HL-60/S4 treated with retinoic acid at 250 ng/mL for 4 days and 3 days (cell line): ENCODE results near the gene CYP2F1.
"Not testable (repeated sequence)": the region's sequence is repeated elsewhere in the genome, so short reads cannot be mapped to it uniquely, and the experiment has no call there.

Experiments used
- in situ Hi-C: fragments of 300-500 bp; cut with MboI; formaldehyde crosslinking; loops from 2 replicates; pipeline ENCODE4 v1.7.0; 2022; ENCODE audit warnings: low sequenced_read_pairs

Gene CYP2F1, protein sequence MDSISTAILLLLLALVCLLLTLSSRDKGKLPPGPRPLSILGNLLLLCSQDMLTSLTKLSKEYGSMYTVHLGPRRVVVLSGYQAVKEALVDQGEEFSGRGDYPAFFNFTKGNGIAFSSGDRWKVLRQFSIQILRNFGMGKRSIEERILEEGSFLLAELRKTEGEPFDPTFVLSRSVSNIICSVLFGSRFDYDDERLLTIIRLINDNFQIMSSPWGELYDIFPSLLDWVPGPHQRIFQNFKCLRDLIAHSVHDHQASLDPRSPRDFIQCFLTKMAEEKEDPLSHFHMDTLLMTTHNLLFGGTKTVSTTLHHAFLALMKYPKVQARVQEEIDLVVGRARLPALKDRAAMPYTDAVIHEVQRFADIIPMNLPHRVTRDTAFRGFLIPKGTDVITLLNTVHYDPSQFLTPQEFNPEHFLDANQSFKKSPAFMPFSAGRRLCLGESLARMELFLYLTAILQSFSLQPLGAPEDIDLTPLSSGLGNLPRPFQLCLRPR

DNA sequence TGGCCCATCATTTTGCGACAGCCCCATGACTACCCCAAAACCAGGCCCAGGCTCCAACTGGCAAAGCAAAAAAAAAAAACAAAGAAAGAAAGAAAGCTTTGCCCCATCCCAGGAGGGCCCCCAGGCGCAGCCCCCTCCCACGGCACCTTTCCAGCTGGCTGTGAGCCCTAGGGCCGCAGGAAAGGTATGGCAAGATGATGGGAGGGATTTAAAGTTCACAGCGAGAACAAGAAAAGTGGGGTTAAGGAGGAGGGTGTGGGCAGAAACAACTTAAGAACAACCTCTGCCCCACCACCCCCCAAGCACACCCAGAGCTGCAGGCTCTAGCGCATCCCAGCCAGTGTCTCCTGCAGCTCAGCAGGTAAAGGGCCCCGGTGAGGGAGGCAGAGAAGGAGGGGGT lies at the start of gene CYP2F1:
TSS of gene CYP2F1 (plus strand) at position 301 of the 400 bp plus-strand sequence. CDS start 1,757 bp downstream, outside the sequence.
- in situ Hi-C loops = no loop called here

DNA sequence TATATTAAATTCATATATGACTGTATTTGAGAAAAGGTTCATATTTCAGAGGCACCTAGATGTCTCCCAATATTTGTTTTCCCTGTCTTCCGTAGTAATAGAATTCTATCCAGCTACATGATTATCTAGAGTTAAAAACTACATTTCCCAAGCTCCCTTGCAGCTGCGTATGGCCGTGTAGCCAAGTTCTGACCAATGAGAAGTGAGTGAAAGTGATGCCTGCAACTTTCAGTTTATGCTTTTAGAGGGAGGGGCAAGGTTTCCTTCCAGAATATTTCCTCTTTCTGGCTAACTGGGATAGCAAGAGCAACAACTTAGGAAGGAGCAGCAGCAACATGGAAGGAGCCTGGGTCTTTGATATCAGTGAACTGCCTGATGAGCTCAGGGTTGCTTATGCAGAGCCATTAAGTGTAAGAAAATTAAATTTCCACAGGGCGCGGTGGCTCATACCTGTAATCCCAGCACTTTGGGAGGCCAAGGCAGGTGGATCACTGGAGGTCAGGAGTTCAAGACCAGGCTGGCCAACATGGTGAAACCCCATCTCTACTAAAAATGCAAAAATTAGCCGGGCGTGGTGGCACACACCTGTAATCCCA lies 49.2 kb upstream of the CYP2F1 start:
- in situ Hi-C loops = no loop called here

DNA sequence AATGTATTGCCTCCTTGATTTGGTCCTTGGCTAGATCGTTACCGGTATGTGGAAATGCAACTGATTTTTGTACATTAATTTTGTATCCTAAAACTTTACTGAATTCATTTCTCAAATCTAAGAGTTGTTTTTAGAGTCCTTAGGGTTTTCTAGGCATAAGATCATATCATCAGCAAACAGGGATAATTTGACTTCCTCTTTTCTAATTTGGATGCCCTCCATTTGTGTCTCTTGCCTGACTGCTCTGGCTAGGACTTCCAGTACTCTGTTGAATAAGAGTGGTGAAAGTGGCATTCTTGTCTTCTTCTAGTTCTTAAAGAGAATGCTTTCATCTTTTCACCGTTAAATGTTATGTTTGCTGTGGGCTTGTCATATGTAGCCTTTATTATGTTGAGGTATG lies 37.9 kb upstream of the CYP2F1 start:
- in situ Hi-C loops = no loop called here

DNA sequence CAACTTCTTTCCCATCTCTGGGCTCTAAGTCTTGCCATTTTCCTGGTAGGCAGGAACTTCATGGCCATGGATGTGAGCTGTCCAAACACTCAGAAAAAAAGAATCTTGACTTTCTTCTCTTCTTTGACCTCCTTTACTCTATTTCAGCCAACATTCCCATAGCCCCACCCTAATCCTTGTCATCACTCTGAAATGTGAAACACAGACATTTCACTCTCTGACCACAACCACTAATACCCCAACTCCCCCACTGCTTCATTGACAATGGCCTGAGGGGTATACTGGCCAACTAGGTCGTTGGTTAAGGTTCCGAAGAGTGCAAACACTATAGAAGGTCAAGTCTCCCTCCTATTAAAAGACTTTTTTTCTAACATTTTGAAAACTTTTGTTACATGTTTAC lies 30.7 kb upstream of the CYP2F1 start:
- in situ Hi-C loops = no loop called here

DNA sequence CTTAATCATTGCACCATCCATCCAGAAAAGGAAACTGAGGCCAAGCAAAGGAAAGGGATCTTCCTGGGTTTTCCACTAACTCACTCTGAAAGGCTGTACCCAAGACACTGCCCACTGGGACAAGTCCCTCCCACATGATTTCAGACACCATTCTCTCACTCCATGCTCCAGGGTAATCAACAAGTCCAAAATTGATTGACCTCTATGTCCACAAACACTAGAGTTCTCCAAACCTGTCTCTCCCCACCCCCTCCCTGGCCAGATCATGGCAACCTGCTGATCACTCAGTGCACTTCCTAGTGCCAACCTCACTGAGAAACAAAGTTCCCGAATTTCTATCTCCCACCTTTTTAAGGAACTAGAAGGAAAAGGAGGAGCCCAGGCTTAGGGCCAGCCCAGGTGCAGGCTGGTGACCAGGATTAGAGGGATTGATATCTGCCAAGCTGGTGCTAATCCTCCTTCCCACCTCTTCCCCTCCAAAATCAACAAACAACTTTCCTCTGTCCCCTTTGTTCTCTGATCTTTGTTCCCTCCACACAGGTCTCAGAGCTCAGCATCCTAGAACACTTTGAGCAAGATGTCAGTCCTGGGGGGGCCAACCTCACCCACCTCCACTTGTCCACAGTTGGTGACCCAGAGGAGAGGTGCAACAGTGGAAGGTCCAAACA lies 28.4 kb upstream of the CYP2F1 start:
- in situ Hi-C loops = no loop called here

DNA sequence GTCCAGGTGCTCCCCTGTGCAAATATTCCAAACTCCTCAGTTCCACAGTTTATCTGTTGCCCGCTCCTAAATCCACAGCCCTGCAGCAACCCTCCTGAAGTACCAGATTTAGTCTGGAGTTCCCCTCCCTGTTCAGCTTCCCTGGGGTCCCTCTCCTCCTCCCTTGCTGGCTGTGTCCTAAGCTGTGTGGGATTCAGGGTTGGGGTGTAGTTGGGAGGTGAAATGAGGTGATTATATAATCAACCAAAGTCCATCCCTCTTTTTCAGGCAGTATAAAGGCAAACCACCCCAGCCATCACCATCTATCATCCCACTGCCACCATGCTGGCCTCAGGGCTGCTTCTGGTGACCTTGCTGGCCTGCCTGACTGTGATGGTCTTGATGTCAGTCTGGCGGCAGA lies 26.1 kb upstream of the CYP2F1 start, which contains the start of gene CYP2A13:
TSS of gene CYP2A13 (plus strand) at position 301 of the 400 bp plus-strand sequence. CDS start at position 322, 21 bp downstream.
- in situ Hi-C loops = no loop called here

DNA sequence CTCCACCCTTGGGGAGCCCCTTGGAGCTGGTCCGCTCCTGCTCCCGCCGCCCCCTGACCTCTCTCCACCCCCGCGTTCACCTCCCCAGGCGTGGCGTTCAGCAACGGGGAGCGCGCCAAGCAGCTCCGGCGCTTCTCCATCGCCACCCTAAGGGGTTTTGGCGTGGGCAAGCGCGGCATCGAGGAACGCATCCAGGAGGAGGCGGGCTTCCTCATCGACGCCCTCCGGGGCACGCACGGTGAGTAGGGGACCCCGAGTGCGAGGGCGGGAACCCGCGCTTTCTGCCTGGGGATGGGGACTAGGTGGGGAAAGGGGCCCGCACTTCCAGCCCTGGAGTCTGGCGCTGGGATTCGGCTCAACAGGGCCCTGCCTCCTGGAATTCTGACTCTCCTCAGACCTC lies 24.3 kb upstream of the CYP2F1 start:
- in situ Hi-C loops = no loop called here

DNA sequence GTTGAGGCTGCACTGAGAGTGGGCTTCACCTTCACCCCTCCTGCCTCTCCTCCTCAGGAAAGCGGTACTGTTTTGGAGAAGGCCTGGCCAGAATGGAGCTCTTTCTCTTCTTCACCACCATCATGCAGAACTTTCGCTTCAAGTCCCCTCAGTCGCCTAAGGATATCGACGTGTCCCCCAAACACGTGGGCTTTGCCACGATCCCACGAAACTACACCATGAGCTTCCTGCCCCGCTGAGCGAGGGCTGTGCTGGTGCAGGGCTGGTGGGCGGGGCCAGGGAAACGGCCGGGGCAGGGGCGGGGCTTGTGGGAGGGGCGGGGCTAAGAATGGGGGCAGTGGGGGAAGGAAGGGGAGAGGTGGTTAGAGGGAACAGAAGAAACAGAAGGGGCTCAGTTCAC lies 18.5 kb upstream of the CYP2F1 start:
- in situ Hi-C loops = no loop called here

DNA sequence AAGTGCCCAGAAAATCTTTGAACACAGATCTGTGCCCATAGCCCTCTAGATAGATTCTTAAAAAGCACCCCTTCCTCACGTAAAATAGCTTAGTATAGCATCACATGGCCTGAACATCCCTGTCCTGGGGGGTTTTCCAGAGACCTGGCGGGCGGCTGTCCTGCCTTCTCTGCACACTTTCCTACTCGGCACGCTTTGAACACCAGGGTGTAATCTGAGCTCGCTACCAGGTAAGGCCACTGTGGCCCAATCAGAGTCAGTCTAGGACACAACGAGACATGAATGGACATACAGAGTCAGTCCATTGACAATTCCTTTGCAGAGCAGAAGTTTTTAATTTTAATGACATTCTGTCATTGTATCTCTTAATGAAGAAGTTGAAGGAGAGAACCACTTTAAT lies 17.9 kb upstream of the CYP2F1 start:
- in situ Hi-C loops = no loop called here

DNA sequence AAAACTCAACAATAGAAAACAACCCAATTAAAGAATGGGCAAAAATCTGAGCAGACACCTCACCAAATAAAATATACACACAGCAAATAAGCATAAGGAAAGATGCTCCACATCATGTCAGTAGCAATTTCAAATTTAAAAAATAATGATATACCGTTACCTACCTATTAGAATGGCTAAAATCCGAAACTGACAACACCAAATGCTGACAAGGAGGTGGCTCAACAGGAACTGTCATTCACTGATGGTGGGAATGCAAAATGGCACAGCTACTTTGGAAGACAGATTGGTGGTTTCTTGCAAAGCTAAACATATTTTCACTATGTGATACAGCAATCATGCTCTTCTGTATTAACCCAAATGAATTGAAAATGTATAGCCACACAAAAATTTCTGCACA lies 16.9 kb upstream of the CYP2F1 start:
- in situ Hi-C loops = no loop called here

DNA sequence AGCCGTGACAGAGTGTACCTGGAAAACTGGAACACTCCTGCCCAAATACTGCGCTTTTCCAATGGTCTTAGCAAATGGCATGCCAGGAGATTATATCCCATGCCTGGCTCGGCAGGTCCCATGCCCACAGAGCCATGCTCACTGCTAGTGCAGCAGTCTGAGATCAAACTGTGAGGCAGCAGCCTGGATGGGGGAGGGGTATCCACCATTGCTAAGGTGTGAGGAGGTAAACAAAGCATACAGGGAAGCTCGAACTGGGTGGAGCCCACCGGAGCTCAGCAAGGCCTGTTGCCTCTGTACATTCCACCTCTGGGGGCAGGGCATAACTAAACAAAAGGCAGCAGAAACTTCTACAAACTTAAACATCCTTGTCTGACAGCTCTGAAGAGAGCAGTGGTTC lies 15.5 kb upstream of the CYP2F1 start:
- in situ Hi-C loops = no loop called here

DNA sequence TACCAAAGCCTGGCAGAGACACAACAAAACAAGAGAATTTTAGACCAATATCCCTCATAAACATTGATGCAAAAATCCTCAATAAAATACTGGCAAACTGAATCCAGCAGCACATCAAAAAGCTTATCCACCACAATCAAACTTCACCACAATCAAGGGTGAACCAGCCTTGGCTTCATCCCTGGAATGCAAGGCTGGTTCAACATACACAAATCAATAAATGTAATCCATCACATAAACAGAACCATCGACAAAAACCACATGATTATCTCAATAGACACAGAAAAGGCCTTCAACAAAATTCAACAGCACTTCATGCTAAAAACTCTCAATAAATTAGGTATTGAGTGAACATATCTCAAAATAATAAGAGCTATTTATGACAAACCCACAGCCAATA lies 12.0 kb upstream of the CYP2F1 start:
- in situ Hi-C loops = not testable (repeated sequence)

DNA sequence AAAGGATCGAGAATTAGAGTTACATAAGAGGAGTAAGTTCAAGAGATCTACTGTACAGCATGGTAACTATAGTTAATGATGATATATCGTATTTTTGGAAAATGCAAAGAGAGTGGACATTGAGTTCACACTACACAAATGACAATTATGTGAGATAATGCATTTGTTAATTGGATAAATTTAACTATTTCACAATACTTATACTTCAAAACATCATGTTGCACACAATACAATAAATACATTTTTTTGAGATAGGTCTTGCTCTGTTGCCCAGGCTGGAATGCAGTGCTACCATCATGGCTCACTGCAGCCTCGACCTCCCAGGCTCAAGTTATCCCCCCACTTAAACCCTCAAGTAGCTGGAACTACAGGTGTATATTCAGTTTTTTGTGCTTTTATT lies 8.1 kb upstream of the CYP2F1 start:
- in situ Hi-C loops = no loop called here

DNA sequence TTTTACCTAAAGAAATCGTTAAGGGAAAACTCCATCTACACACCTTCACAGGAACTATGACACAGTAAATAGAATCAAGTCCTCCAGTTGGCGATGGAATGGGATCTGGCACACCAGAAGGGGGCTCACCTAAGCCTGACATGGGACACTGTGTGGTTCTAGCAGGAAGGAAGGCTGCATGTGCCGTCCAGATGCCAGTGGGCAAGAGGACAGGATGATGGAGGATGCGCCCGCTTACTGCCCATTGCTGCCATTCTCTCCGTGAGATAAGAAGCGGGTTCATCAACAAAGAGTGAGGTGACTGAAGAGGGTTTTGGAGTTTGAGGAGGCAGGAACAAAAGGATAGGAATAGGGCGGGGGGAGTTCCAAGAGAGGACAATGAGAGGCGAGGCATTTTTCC lies 2.9 kb upstream of the CYP2F1 start:
- in situ Hi-C loops = no loop called here

DNA sequence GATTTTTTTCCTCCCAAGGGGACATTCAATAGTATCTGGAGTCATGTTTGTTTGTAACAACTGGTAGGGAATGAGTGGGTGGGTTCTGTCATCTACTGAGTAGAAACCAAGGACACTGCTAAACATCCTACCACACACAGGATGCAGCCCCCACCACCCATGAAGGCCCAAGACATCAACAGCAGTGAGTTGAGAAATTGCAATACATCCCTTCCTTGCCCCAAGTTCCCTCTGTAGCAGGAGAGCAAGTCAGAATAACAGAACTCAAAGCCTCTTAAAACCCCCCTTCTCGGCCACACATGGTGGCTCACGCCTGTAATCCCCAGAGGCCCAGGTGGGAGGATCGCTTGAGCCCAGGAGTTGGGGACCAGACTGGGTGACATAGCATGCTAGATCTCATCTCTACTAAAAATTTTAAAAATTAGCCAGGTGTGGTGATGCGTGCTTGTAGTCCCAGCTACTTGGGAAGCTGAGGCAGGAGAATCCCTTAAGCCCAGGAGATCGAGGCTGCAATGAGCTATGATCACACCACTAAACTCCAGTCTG lies 2.4 kb upstream of the CYP2F1 start:
- in situ Hi-C loops = no loop called here

DNA sequence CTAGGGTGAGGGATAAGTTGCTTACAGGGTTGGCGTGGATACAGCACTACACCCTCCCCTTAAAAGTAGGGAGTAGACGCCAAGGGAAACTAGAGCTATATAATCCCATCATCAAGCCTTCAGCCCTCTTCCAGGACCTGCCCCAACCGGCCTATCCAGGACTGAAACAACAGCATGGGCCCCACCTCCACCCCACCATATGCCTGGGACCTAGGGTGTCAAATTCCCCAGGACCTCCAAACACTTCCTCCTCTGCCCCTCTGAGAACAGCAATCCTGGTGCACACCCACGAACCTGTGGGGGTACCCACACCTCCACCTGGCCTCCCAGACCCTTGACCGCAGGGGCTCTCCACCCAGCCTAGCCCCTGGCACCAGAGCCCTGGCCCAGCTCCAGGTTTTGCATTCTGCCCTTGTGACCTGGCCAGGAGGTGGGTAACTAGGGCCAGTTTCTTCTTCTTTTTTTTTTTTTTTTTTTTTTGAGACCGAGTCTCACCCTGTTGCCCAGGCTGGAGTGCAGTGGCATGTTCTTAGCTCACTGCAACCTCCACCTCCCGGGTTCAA lies 1.4 kb upstream of the CYP2F1 start:
- in situ Hi-C loops = no loop called here

DNA sequence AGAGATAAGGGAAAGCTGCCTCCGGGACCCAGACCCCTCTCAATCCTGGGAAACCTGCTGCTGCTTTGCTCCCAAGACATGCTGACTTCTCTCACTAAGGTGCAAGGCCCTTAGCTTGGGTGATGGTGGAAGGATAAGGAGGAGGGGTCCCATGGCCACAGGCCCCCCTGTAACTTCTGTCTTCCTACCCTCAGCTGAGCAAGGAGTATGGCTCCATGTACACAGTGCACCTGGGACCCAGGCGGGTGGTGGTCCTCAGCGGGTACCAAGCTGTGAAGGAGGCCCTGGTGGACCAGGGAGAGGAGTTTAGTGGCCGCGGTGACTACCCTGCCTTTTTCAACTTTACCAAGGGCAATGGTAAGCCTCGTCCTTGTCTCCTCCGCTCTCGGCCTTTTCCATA lies 2.0 kb downstream of the CYP2F1 start:
- in situ Hi-C loops = no loop called here

DNA sequence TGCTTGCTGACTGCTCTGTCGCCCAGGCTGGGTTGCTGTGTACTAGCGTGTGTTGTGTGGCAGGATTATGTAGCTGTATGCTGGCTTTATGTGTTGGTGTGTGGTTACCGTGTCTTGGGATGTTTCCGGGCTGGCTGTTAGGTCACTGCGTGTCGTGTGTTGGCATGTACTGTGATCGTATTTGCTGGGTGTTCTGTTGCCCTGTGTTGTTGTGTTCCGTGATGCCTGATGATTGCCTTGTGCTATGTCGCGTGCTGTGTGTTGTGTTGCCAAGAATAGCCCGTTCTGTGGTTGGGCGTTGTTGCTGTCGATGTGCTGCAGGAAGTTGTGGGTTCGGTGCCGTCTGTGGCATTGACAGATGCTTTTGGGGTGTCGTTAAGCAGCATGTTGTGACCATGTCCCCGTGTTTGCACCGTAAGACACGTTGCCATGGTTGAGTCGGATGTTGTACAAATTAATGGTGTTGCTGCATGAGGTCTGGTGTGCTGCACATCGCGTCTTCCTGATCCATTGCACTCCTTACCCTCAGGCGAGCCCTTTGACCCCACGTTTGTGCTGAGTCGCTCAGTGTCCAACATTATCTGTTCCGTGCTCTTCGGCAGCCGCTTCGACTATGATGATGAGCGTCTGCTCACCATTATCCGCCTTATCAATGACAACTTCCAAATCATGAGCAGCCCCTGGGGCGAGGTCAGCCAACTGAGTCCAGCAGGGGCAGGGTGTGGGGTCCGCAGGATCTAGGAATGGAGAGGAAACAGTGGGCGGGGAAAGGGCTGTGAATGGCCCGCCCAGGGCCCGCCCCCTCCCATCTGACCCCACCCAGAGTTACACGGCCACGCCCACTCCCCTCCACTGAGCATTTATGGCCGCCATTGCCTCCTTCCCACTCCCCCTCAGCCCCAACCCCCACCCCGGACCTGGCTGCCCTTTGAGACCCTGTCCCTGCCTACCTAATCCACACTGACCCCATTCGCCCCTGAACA lies 7.0 kb downstream of the CYP2F1 start:
- in situ Hi-C loops = not testable (repeated sequence)

DNA sequence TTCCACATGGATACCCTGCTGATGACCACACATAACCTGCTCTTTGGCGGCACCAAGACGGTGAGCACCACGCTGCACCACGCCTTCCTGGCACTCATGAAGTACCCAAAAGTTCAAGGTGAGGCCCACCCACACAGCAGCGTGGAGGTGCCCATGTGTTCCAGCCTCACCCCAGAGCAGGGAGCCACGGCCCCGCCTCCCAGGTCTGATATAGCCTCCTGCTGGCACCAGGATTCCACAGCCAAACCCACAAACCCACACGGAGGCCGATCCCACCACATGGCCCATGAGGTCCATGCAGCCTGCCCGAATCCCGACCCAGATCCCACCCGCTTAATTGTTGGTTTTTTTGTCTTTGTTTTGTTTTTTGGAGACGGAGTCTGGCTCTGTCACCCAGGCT lies 8.6 kb downstream of the CYP2F1 start:
- in situ Hi-C loops = not testable (repeated sequence)

DNA sequence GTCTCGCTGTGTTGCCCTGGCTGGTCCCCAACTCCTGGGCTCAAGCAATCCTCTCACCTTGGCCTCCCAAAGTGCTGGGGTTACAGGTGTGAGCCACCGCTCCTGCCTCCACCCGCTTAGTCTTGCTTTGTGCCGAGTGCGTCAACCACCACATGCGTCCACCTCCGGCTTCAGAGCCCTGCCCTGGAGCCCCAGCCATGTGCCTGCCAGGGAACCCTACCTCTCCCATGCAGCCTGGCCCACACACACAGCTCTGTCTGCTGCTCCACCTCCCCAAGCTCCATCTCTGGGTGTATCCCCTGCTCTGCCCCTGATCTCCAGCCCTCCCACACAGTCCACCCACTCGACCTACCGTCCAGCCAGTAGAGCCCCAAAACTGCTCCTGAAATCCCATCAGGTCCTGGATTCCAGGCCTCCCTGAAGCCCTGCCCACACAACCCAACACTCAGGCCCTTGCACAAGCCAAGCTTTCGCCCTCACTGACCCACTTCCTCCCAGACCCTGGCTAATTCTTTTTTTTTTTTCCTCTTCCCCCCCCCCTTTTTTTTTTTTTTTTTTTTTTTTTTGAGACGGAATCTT lies 9.6 kb downstream of the CYP2F1 start:
- in situ Hi-C loops = no loop called here
